IPS DF 19.7 (cell line): ENCODE measurements around the gene RAB22A.

Experiments used
- DNase-seq: peaks from one replicate; pipeline ENCODE4 v3.0.0-alpha.2; 2013; ENCODE audit warnings: low read depth, low spot score

The RAB22A gene

GRCh38 chr20:58309591-58310290 lies at the start of gene RAB22A:
Gene RAB22A, plus strand, starts transcription at chr20:58309715. Its CDS starts 262 bp downstream, at chr20:58309977.
- no peak for DNase-seq

GRCh38 chr20:58260006-58260405 lies 49.5 kb upstream of the RAB22A start:
- DNase-seq, result no peak

GRCh38 chr20:58261660-58262059 lies 47.9 kb upstream of the RAB22A start:
- no peak for DNase-seq

- no peak for DNase-seq
Measured at GRCh38 chr20:58264271-58264670, 45.2 kb upstream of the RAB22A start.

- DNase-seq, result no peak
Measured at GRCh38 chr20:58267389-58268215, 41.9 kb upstream of the RAB22A start.

- DNase-seq, result no peak
Measured at GRCh38 chr20:58268421-58268821, 41.1 kb upstream of the RAB22A start.

- no peak for DNase-seq
Measured at GRCh38 chr20:58268936-58269619, 40.4 kb upstream of the RAB22A start.

GRCh38 chr20:58271606-58272351 lies 37.7 kb upstream of the RAB22A start:
- DNase-seq, result no peak

- DNase-seq, result no peak
Measured at GRCh38 chr20:58274384-58274783, 35.1 kb upstream of the RAB22A start.

GRCh38 chr20:58277107-58277506 lies 32.4 kb upstream of the RAB22A start:
- DNase-seq, result no peak

- no peak for DNase-seq
Measured at GRCh38 chr20:58277578-58278472, 31.7 kb upstream of the RAB22A start.

- DNase-seq, result no peak
Measured at GRCh38 chr20:58286729-58287128, 22.8 kb upstream of the RAB22A start.

GRCh38 chr20:58287638-58288037 lies 21.9 kb upstream of the RAB22A start:
- DNase-seq, result no peak

GRCh38 chr20:58289143-58289542 lies 20.4 kb upstream of the RAB22A start:
- no peak for DNase-seq

GRCh38 chr20:58293453-58293852 lies 16.1 kb upstream of the RAB22A start:
- DNase-seq, result no peak

- no peak for DNase-seq
Measured at GRCh38 chr20:58294497-58295455, 14.7 kb upstream of the RAB22A start.

- no peak for DNase-seq
Measured at GRCh38 chr20:58296051-58296837, 13.3 kb upstream of the RAB22A start.

GRCh38 chr20:58297394-58297793 lies 12.1 kb upstream of the RAB22A start:
- DNase-seq, result no peak

- no peak for DNase-seq
Measured at GRCh38 chr20:58300321-58300720, 9.2 kb upstream of the RAB22A start.
